GM20000 (cell line): ENCODE data around the gene IQCH.

Experiments
- DNase-seq: peaks from one replicate; pipeline ENCODE4 v3.0.0; 2012; ENCODE audit warnings: low spot score
- TF ChIP-seq, protein P1 (sequence below): IDR thresholded peaks from 2 replicates; pipeline ENCODE4 v1.5.1; 2012; ENCODE audit warnings: mild to moderate bottlenecking, control low read depth; ENCODE audit errors: extremely low read depth, missing control alignments

Gene IQCH

DNA sequence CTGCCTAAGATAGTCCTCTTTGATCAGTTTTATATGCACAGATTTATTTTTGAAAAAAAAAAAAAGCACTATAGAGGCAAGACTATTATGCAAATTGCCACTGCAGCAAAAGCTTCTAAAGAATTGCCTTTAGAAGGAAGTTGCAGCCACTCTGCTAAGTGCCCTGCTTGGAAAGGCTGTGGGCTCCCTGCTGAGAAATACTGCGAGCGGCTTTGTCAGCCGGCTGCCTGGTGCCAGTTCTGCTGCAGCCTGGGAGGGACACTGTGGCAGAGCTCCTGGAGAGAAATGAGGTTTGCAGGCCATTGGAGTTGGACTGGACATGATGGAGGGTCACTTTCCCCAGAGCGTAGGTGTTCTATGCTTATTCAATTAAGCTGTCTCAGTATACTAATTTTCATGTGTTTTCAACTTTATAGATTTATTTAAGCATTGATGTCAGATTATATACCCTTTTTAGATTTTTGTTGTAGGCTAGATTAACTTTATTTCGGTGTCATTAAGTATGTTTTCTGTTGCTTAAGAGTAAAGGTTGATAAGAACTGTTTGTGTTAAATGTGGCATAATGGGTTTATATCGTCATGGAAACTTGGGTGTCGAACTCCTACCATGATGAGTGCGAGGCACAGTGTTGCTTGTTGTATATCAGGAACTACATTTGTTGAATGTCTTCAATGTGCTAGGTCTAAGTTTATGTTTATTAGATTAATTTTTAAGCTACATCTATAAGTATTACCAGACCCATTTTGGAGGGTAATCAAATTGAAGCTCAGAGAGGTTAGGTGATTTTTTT, 294.5 kb downstream of the IQCH start:
- TF ChIP-seq, protein P1, sequence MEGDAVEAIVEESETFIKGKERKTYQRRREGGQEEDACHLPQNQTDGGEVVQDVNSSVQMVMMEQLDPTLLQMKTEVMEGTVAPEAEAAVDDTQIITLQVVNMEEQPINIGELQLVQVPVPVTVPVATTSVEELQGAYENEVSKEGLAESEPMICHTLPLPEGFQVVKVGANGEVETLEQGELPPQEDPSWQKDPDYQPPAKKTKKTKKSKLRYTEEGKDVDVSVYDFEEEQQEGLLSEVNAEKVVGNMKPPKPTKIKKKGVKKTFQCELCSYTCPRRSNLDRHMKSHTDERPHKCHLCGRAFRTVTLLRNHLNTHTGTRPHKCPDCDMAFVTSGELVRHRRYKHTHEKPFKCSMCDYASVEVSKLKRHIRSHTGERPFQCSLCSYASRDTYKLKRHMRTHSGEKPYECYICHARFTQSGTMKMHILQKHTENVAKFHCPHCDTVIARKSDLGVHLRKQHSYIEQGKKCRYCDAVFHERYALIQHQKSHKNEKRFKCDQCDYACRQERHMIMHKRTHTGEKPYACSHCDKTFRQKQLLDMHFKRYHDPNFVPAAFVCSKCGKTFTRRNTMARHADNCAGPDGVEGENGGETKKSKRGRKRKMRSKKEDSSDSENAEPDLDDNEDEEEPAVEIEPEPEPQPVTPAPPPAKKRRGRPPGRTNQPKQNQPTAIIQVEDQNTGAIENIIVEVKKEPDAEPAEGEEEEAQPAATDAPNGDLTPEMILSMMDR: no peak
- DNase-seq: no peak

- TF ChIP-seq, protein P1: no peak
- DNase-seq: no peak
Measured at GRCh38 chr15:67549736-67550135, 295.1 kb downstream of the IQCH start.

DNA sequence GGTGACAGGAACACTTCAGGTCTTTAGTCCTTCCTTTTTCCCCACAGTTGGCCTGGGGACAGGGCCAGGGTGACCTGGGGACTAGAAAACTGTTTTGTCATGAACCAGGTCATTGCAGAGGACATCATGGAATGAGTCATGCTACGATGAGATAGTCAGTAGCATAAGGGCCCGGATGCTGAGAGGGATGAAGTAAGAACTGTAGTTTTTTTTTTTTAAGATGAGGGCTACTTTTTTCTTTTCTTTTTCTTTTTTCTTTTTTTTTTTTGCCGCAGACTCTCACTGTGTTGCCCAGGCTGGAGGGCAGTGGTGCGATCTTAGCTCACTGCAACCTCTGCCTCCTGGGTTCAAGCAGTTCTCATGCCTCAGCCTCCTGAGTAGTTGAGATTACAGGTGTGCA, 295.9 kb downstream of the IQCH start:
- DNase-seq: no peak
- TF ChIP-seq, protein P1: no peak

- TF ChIP-seq, protein P1: no peak
- DNase-seq: no peak
Measured at GRCh38 chr15:67551207-67551743, 296.7 kb downstream of the IQCH start.
